HG03135 (cell line): ENCODE data around the gene NR2E3.
"Not testable (repeated sequence)": the region's sequence is repeated elsewhere in the genome, so short reads cannot be mapped to it uniquely, and the experiment has no call there.

Source experiments
- ATAC-seq: cut with Tn5 transposase; IDR thresholded peaks from one replicate; pipeline ENCODE4 v1.9.1; 2021; ENCODE audit warnings: mild to moderate bottlenecking, moderate library complexity; ENCODE audit not compliant: unreplicated experiment

NR2E3 gene

DNA sequence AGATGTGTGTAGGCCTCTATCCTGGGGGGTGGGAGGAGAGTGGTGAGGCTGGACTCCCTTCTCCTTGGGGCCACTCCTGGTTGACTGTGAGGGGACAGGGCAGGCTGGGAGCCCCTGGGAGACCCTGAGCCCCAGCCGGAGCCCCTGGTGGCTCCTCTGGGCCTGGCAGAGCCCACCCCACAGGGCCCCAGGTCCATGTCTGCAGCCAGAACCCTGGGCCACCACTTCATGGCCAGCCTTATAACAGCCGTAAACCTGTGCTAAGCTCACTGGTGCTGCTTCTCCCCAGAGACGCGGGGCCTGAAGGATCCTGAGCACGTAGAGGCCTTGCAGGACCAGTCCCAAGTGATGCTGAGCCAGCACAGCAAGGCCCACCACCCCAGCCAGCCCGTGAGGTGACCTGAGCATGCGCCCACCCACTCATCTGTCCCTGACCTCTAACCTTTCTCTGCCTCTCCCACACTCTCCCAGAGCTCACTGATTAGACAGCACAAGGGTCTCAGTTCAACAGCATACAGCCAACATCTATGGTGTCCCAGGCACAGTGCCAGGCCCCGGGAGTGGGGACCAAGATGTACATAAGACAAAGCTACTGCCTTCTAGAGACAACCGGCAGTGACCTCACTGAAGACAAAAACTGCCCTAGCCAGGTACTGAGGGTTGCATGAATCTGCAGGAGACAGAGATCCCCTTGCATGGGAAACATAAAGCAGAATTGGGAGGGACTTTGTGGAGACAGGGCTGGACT, 3.5 kb downstream of the NR2E3 start:
- no peak for ATAC-seq

DNA sequence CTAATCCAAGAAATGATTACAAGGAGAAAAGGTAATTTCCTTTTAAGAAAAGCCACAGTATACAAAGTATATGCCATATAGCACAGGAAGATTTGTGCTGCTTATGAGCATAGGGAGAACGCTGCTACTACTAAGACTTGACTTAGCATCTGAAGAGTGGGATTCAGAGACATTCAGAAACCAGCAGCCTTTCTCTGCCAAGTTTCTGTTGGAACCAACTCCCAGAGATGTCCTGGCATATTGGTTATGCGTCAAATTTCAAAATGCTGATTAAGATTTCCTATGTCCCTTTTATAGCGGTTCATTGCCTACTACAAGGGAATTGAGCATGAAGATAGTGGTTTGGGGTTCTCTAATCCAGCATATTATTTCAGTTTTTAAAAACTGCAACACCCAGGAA, 4.9 kb downstream of the NR2E3 start:
- ATAC-seq, result no peak

DNA sequence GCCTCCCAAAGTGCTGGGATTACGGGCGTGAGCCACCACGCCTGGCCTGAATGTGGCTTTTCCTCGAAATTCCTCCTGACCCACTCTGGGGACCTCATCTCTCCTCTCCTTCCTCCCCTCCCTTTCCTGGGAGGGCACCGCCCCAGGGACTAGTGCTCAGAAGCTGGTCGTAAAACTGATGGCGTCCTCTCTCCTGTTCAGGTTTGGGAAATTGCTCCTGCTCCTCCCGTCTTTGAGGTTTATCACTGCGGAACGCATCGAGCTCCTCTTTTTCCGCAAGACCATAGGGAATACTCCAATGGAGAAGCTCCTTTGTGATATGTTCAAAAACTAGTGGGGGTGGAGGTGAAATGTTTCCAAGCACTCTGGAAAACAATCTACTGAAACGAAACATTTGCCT, 7.0 kb downstream of the NR2E3 start:
- no peak for ATAC-seq

DNA sequence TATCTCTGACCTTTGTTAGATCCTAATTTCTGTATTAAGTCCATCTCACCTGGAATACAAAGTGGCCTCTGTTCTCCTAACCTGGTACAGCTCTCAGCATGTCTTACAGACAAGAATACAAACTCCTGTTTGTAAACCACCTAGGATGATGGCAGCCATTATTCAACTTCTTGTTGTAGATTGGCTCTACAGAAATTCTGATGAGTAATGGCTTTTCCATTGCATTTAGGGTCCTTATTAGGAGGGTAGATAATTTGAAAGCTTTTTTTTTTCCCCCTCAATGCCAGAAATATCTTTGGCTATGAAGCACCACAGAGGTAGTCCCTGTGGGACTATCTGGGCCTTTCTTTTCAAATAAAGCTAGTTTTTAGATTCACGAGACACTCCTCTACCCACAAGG, 9.8 kb downstream of the NR2E3 start:
- no peak for ATAC-seq

DNA sequence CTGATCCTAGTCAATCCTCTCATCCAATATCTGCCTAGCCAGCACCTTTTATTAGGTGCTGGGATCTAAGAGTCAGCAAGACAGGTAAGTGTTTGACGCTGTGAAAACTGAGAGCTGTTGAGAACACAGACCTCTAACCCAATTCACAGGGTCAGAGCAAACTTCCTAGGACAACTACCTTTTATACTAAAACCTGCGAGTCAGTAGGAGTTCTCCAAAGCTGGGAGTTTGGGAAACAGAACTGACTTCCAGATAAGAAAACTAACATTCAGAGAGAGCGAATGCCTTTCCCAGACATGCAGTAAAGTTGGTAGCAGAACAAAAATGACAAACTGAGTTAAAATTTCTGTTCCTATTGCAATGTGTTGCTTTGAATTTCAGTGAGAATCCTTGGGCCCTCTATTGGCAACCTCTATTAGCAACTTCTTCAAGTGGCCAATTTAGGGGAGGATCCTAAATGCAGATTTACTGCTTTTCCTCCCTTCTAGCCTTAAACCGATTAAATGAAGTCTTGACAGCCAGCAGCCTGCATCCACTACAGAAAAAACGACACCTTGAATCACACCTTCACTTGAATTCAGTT, 11.3 kb downstream of the NR2E3 start:
- no peak for ATAC-seq

DNA sequence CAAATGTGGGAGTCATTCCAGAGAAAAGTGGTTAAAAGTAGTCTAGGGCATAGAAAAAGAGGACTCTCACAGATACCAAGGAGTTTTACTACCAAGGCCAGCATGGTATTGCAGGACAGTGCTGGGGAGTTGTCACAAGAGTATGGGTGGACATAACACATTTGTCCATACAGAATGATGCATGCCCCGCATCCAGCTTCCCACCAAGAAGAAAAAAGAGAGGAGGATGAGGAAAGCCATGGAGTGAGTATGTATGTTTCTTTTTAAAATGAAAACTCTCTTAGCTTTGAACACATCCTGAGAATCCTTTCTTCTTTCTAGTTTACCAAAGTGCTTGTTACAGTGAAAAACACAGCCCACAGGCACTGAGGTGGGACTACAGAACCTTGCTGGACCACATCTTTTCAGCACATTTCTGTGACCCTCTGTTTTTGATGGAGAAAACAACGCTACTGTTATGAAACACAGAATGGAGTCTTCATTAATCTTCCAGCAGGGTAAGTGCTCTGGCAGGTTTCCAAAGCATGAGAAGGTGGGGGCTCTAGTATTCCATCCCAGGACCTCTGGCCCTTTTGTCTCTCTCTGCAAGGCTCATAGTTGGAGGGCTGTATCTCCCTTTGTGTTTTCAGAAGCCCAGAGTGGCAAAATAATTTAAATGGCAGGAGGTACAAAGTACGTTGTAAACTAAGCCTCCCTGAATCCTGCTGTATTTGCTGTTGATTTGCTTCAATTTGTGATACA, 12.7 kb downstream of the NR2E3 start:
- no peak for ATAC-seq

DNA sequence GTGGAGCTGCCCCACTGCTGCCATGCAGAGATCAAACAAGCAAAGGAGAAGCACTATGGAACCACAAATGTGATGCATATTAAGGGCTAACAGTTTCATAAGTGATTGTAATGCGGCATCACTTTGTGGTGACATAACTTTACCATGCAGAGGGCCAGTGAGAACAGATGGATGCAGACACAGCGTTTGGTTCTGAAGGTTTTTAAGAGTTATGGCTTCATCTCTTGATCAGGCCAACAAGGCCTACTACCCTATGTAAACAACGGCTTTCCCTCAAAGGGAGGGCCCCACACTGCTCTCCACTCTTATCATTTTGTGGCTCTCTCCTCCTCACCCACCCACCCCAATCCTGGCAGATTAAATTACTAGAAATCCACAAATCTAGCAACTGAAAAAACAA, 13.4 kb downstream of the NR2E3 start:
- no peak for ATAC-seq

DNA sequence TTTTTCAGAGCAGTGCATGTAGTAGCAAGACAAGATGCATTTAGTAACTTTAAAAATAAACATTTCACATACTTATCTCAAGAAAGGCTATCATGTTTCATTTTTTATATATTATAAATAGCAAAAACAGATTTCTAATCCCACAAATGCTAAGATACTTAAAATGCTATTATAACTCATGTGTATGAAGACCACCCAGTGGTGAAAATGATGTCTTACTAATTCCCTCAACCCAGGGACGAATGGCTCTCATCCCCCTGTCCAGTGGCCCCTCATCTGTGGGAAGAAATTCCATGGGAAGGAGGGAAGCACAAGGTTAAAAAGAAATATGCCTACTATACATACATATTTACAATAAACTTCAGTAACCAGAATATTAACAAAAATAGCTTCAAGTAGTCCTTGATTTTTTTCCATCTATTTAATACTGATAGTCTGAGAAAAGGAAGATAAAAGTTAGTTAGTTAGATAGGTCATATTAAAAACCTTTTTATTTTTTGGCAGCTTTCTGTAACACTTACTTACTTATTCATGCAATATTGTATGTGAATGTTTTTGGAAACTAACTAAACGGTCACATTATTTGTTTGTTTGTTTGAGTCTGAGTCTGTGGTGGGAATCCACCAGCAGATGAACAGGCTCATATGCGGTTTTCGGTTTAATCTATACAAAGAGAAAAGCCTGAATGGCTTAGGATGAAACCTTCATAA, 14.8 kb downstream of the NR2E3 start:
- ATAC-seq, result no peak

DNA sequence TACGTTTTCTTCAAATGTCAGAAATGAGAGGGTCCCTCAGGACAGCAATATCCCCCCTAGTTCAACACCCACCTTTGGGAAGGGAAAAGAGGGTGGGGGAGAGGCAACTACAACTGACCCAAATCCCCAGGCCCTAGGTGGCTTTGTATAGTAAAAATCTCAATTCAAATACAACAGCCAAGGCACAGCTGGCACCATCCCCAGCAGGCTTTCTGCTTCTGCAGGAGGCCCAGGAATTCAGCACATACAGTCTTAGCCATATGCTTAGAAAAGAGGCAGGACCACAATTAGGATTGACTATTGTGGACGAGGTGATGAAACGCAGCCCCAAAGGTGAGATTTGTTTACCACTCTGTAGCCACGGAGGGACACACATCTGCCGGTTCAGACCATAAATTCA, 15.8 kb downstream of the NR2E3 start:
- ATAC-seq, result no peak

DNA sequence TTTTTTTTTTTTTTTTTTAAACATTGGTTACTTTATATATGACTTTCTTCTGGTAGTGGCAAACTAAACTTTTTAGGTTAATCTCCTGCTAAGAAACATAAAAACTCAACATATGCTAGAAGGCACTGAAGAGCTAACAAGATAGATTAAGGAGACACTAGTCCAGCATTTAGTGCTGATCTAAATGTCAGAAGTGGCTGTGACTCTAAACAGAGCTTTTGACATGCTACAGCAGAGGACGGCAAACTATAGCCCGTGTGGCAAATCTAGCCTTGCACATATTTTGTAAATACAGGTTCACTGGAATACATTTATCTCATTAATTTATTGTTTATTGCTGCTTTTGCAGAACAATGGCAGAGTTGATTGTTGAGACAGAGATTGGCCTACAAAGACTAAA, 20.6 kb downstream of the NR2E3 start:
- ATAC-seq, result no peak

DNA sequence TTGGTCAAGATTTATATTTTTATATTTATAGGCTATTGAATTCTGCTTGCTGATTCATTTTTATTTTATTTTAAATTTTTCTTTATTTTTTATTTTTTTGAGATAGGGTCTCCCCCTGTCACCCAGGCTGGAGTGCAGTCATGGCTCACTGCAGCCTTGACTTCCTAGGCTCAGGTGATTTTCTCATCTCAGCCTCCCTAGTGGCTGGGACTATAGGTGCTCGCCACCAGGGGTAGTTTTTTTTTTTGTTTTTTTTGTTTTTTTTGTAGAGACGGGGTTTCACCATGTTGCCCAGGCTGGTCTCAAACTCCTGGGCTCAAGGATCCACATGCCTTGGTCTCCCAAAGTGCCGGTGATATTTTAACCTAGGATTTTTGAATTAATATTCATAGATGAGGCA, 31.2 kb downstream of the NR2E3 start:
- ATAC-seq, result no peak

DNA sequence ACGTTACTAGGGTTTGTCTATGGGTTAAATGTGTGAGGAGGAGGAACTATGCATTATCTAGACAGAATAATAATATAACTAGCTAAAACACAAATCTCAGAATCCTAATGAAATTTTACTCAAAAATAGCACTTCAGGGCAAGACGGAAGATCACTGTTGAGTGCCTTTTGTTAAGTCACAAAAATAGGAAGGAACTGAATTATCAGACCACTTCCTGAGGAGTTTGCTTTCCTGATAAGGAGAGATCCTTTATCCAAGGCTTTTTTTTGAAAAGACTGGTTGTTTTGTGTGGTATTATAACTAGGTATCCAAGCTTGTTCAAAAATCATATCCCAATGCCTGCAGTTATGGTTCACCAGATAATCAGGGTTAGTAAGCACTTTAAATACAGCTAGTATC, 34.6 kb downstream of the NR2E3 start:
- ATAC-seq, result no peak

DNA sequence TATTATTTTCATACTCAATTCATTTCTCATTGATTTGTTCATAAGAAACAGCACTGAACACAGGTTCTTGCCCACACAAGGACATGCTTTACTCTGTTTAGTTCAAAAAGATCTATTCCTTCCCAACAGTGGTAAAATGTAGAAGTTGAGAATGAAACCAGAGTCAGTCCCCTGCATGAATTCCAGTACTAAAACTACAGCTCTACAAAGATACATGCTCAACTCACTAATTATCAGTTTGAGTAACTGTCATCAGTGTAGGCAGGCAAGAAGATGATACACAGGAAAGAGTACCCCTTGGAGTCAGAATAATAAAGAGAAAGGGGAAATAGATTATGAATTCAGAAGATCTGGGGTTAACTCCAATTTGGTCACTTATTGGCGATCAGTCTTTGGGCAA, 43.2 kb downstream of the NR2E3 start:
- no peak for ATAC-seq

DNA sequence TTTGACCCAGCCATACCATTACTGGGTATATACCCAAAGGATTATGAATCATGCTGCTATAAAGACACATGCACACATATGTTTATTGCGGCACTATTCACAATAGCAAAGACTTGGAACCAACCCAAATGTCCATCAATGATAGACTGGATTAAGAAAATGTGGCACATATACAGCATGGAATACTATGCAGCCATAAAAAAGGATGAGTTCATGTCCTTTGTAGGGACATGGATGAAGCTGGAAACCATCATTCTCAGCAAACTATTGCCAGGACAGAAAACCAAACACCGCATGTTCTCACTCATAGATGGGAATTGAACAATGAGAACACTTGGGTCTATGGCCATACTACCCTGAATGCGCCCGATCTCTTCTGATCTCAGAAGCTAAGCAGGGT, 47.9 kb downstream of the NR2E3 start:
- not testable (repeated sequence) for ATAC-seq
